Measurements from ENCODE around the gene RTN4IP1. TPM values are rescaled to one million over a fixed set of nuclear protein-coding genes. Genes with fewer than 3 reads are reported as not detected.

Gene RTN4IP1
- polyA plus RNA-seq, 1 donor from 2014 or later = 8.5 TPM

DNA sequence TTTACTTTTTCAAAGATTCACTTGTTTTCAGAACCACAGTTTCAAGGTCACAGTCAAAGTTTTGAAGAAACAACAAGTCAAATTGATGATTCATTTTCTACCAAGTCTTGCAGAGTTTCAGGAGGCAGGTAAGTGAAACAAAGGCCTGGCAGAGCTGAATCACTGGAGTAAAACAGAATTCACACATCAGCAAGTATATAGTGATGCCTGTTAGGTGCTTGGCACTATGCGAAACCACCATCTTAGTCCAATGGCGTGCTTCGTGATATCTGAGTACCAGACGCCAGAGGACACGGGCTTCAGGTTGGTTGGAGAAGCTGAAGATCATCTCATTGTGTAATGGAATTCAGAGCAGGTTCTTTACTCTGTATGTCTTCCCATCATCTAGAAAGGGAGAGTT, 75.9 kb downstream of the RTN4IP1 start:
- H3K9ac ChIP-seq (ENCODE audit: low read length) = no peak overlapping the region
- H3K27me3 ChIP-seq (ENCODE audit: insufficient read depth, low read depth, low read length) = no peaks in the 10 kb centered on the region
- H3K4me3 ChIP-seq (ENCODE audit: low read length) = no peak overlapping the region
- H2AFZ ChIP-seq (ENCODE audit: low read depth, low read length) = no peak overlapping the region
- H3K27ac ChIP-seq (ENCODE audit: low read length) = no peak overlapping the region
- no peaks in the 10 kb centered on the region for H3F3A ChIP-seq (ENCODE audit: insufficient read depth, low read length, poor library complexity, severe bottlenecking)
- TF ChIP-seq REST (IDR thresholded peaks at IDR 0.05; ENCODE audit: borderline replicate concordance) (no peak), SMC3 (conservative IDR thresholded peaks at IDR 0.05; ENCODE audit: poor library complexity) (no peak), MXI1 (conservative IDR thresholded peaks at IDR 0.05; ENCODE audit: poor library complexity, severe bottlenecking) (no peak), EZH2 (IDR thresholded peaks at IDR 0.05; ENCODE audit: borderline replicate concordance, insufficient read depth, low read length, poor library complexity, severe bottlenecking) (no peak), RAD21 (conservative IDR thresholded peaks at IDR 0.05) (no peak)
- TF ChIP-seq, protein P1, sequence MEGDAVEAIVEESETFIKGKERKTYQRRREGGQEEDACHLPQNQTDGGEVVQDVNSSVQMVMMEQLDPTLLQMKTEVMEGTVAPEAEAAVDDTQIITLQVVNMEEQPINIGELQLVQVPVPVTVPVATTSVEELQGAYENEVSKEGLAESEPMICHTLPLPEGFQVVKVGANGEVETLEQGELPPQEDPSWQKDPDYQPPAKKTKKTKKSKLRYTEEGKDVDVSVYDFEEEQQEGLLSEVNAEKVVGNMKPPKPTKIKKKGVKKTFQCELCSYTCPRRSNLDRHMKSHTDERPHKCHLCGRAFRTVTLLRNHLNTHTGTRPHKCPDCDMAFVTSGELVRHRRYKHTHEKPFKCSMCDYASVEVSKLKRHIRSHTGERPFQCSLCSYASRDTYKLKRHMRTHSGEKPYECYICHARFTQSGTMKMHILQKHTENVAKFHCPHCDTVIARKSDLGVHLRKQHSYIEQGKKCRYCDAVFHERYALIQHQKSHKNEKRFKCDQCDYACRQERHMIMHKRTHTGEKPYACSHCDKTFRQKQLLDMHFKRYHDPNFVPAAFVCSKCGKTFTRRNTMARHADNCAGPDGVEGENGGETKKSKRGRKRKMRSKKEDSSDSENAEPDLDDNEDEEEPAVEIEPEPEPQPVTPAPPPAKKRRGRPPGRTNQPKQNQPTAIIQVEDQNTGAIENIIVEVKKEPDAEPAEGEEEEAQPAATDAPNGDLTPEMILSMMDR (IDR thresholded peaks at IDR 0.05; ENCODE audit: poor library complexity, severe bottlenecking) = no peak
- no peaks in the 10 kb centered on the region for H4K20me1 ChIP-seq (ENCODE audit: insufficient read depth)
- H3K4me2 ChIP-seq (ENCODE audit: low read length) = no peak overlapping the region
- H3K36me3 ChIP-seq (ENCODE audit: insufficient read depth, low read length) = no peaks in the 10 kb centered on the region
- H3K79me2 ChIP-seq (replicated peaks; ENCODE audit: insufficient read depth, low read length) = no peaks in the 10 kb centered on the region
- no peaks in the 10 kb centered on the region for H3K9me2 ChIP-seq (ENCODE audit: insufficient read depth, low read length)
- H3K9me3 ChIP-seq (ENCODE audit: low read length) = no peaks in the 10 kb centered on the region

DNA sequence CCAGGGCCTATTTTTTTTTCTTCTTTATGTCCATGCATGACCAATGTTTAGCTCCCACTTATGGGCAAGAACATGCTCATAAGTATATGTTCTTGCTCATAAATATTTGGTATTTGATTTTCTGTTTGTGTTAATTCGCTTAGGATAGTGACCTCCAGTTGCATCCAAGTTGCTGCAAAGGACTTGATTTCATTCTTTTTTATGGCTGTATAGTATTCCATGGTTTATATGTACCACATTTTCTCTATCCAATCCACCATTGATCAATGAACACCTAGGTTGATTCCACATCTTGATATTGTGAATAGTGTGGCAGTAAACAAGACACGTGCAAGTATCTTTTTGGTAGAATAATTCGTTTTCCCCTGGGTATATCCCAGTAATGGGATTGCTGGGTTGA, 78.1 kb downstream of the RTN4IP1 start:
- Histone ChIP-seq H3K36me3 (ENCODE audit: insufficient read depth, low read length) (no peaks in the 10 kb centered on the region), H4K20me1 (ENCODE audit: insufficient read depth) (no peaks in the 10 kb centered on the region), H3F3A (ENCODE audit: insufficient read depth, low read length, poor library complexity, severe bottlenecking) (no peaks in the 10 kb centered on the region)

More for the DNA sequence above, 78.1 kb downstream of the RTN4IP1 start:
- no peak overlapping the region for H2AFZ ChIP-seq (ENCODE audit: low read depth, low read length)
- no peak overlapping the region for H3K27ac ChIP-seq (ENCODE audit: low read length)
- TF ChIP-seq MXI1 (conservative IDR thresholded peaks at IDR 0.05; ENCODE audit: poor library complexity, severe bottlenecking) (no peak), RAD21 (conservative IDR thresholded peaks at IDR 0.05) (no peak), EZH2 (IDR thresholded peaks at IDR 0.05; ENCODE audit: borderline replicate concordance, insufficient read depth, low read length, poor library complexity, severe bottlenecking) (no peak), POLR2AphosphoS5 (IDR thresholded peaks at IDR 0.05) (no peak), REST (IDR thresholded peaks at IDR 0.05; ENCODE audit: borderline replicate concordance) (no peak), TAF1 (IDR thresholded peaks at IDR 0.05; ENCODE audit: low read depth) (no peak), EP300 (conservative IDR thresholded peaks at IDR 0.05; ENCODE audit: poor library complexity, severe bottlenecking) (no peak), SMC3 (conservative IDR thresholded peaks at IDR 0.05; ENCODE audit: poor library complexity) (no peak)
- TF ChIP-seq, protein P1 (IDR thresholded peaks at IDR 0.05; ENCODE audit: poor library complexity, severe bottlenecking) = no peak
- H3K9ac ChIP-seq (ENCODE audit: low read length) = no peak overlapping the region
- no peaks in the 10 kb centered on the region for H3K9me3 ChIP-seq (ENCODE audit: low read length)
- no peaks in the 10 kb centered on the region for H3K79me2 ChIP-seq (replicated peaks; ENCODE audit: insufficient read depth, low read length)
- no peaks in the 10 kb centered on the region for H3K27me3 ChIP-seq (ENCODE audit: insufficient read depth, low read depth, low read length)
- no peaks in the 10 kb centered on the region for H3K9me2 ChIP-seq (ENCODE audit: insufficient read depth, low read length)
- H3K4me2 ChIP-seq (ENCODE audit: low read length) = no peak overlapping the region
- no peak overlapping the region for H3K4me3 ChIP-seq (ENCODE audit: low read length)
